H9 (cell line): Measurements from ENCODE around the gene PARP9. TPM values are rescaled to one million over a fixed set of nuclear protein-coding genes. Genes with fewer than 3 reads are reported as not detected.

Source experiments
- DNase-seq: peaks from one replicate; pipeline ENCODE4 v3.0.0-alpha.2; 2017
- H2AFZ ChIP-seq: one replicate; pipeline ENCODE4 v1.6.1; 2013; ENCODE audit warnings: mild to moderate bottlenecking, low read length, control low read depth, moderate library complexity
- H2AK5ac ChIP-seq: 2 replicates; pipeline ENCODE4 v1.6.1; 2013; ENCODE audit warnings: low read length, control low read depth, mixed read lengths; ENCODE audit not compliant: insufficient read length
- H2BK120ac ChIP-seq: one replicate; pipeline ENCODE4 v1.6.1; 2013; ENCODE audit warnings: low read depth, mild to moderate bottlenecking, low read length, control low read depth, inconsistent platforms; ENCODE audit not compliant: poor library complexity, severe bottlenecking
- H2BK12ac ChIP-seq: 2 replicates; pipeline ENCODE4 v1.6.1; 2013; ENCODE audit warnings: low read length, control low read depth, mixed read lengths, low read depth; ENCODE audit not compliant: insufficient read length
- H2BK15ac ChIP-seq: 2 replicates; pipeline ENCODE4 v1.6.1; 2013; ENCODE audit warnings: low read depth, low read length, control low read depth
- H2BK20ac ChIP-seq: one replicate; pipeline ENCODE4 v1.6.1; 2013; ENCODE audit warnings: low read depth, mild to moderate bottlenecking, low read length, control low read depth, inconsistent platforms; ENCODE audit not compliant: poor library complexity, severe bottlenecking
- H2BK5ac ChIP-seq: 2 replicates; pipeline ENCODE4 v1.6.1; 2013; ENCODE audit warnings: low read length, control low read depth, mixed read lengths; ENCODE audit not compliant: insufficient read length
- H3K14ac ChIP-seq: 2 replicates; pipeline ENCODE4 v1.6.1; 2013; ENCODE audit warnings: low read length, control low read depth; ENCODE audit not compliant: insufficient read depth
- H3K18ac ChIP-seq: 2 replicates; pipeline ENCODE4 v1.6.1; 2013; ENCODE audit warnings: low read depth, mild to moderate bottlenecking, mixed read lengths, low read length, control low read depth; ENCODE audit not compliant: insufficient read length
- H3K23ac ChIP-seq: 2 replicates; pipeline ENCODE4 v1.6.1; 2013; ENCODE audit warnings: low read length, control low read depth, mixed read lengths, low read depth; ENCODE audit not compliant: insufficient read length
- H3K23me2 ChIP-seq: 2 replicates; pipeline ENCODE4 v1.6.1; 2013; ENCODE audit warnings: low read depth, mild to moderate bottlenecking, mixed read lengths, low read length, control low read depth; ENCODE audit not compliant: insufficient read length, poor library complexity, severe bottlenecking
- H3K27ac ChIP-seq: 2 replicates; pipeline ENCODE4 v1.5.1; 2013; ENCODE audit warnings: low read length, control low read depth, mixed read lengths, low read depth; ENCODE audit not compliant: insufficient read length
- H3K27me3 ChIP-seq: 2 replicates; pipeline ENCODE4 v1.6.1; 2013; ENCODE audit warnings: low read length, control low read depth, inconsistent platforms; ENCODE audit not compliant: insufficient read depth
- H3K4ac ChIP-seq: 2 replicates; pipeline ENCODE4 v1.6.1; 2013; ENCODE audit warnings: low read depth, mild to moderate bottlenecking, control low read depth, inconsistent platforms, low read length, moderate library complexity
- H3K4me1 ChIP-seq: 2 replicates; pipeline ENCODE4 v1.6.1; 2013; ENCODE audit warnings: low read length, control low read depth, inconsistent platforms; ENCODE audit not compliant: insufficient read depth
- H3K4me2 ChIP-seq: 2 replicates; pipeline ENCODE4 v1.6.1; 2013; ENCODE audit warnings: low read length, control low read depth, mixed read lengths; ENCODE audit not compliant: insufficient read length, insufficient read depth
- H3K56ac ChIP-seq: 2 replicates; pipeline ENCODE4 v1.6.1; 2013; ENCODE audit warnings: low read depth, mild to moderate bottlenecking, mixed read lengths, low read length, control low read depth; ENCODE audit not compliant: insufficient read length
- H3K79me1 ChIP-seq: 2 replicates; pipeline ENCODE4 v1.6.1; 2013; ENCODE audit warnings: low read depth, mild to moderate bottlenecking, moderate library complexity, low read length, control low read depth, inconsistent platforms; ENCODE audit not compliant: insufficient read depth, poor library complexity, severe bottlenecking
- H3K79me2 ChIP-seq: 2 replicates; pipeline ENCODE4 v1.6.1; 2013; ENCODE audit warnings: low read length, control low read depth, inconsistent platforms; ENCODE audit not compliant: insufficient read depth
- H3K9ac ChIP-seq: 2 replicates; pipeline ENCODE4 v1.6.1; 2013; ENCODE audit warnings: low read length, control low read depth, mixed read lengths; ENCODE audit not compliant: insufficient read length; ENCODE audit errors: extremely low read depth
- H3K9me3 ChIP-seq: one replicate; pipeline ENCODE4 v1.6.1; 2013; ENCODE audit warnings: low read depth, low read length, inconsistent platforms; ENCODE audit not compliant: control insufficient read depth
- H3T11ph ChIP-seq: one replicate; pipeline ENCODE4 v1.6.1; 2013; ENCODE audit warnings: mild to moderate bottlenecking, low read length, control low read depth, inconsistent platforms
- H4K20me1 ChIP-seq: one replicate; pipeline ENCODE4 v1.6.1; 2013; ENCODE audit not compliant: control insufficient read depth, insufficient read length, insufficient read depth
- H4K5ac ChIP-seq: 2 replicates; pipeline ENCODE4 v1.6.1; 2013; ENCODE audit warnings: low read depth, mild to moderate bottlenecking, mixed read lengths, low read length, control low read depth; ENCODE audit not compliant: insufficient read length
- H4K8ac ChIP-seq: replicated peaks from 2 replicates; pipeline ENCODE4 v1.6.1; 2013; ENCODE audit warnings: low read length, control low read depth, mixed read lengths, low read depth; ENCODE audit not compliant: insufficient read length
- H4K91ac ChIP-seq: 2 replicates; pipeline ENCODE4 v1.6.1; 2013; ENCODE audit warnings: low read depth, mild to moderate bottlenecking, moderate library complexity, mixed read lengths, low read length, control low read depth; ENCODE audit not compliant: insufficient read length
- H3K27ac Mint-ChIP-seq, 3 experiments: 2 replicates in 2 of 3; 3 replicates in 1 of 3; pipeline ENCODE4 v1.8.0; 2020 to 2021; ENCODE audit warnings: mixed read lengths in 3 of 3, mild to moderate bottlenecking in 1 of 3, moderate library complexity in 1 of 3
- H3K27me3 Mint-ChIP-seq: 2 replicates; pipeline ENCODE4 v1.8.0; 2021; ENCODE audit warnings: low read depth, mild to moderate bottlenecking, moderate library complexity, mixed read lengths
- H3K36me3 Mint-ChIP-seq, 3 experiments: 2 replicates in 2 of 3; 3 replicates in 1 of 3; pipeline ENCODE4 v1.8.0; 2020 to 2021; ENCODE audit warnings: low read depth in 3 of 3, mixed read lengths in 3 of 3; ENCODE audit not compliant: insufficient read depth in 1 of 3
- H3K4me1 Mint-ChIP-seq, 2 experiments: 2 replicates each; pipeline ENCODE4 v1.8.0; 2020; ENCODE audit warnings: mixed read lengths in 2 of 2
- H3K4me3 Mint-ChIP-seq, 2 experiments: 2 replicates in 1 of 2; 3 replicates in 1 of 2; pipeline ENCODE4 v1.8.0; 2020 to 2021; ENCODE audit warnings: mild to moderate bottlenecking in 2 of 2, mixed read lengths in 2 of 2, moderate library complexity in 1 of 2
- H3K9me3 Mint-ChIP-seq, 2 experiments: 2 replicates in 1 of 2; 3 replicates in 1 of 2; pipeline ENCODE4 v1.8.0; 2020; ENCODE audit warnings: mild to moderate bottlenecking in 2 of 2, mixed read lengths in 2 of 2, moderate library complexity in 1 of 2
- CTCF ChIP-seq: fragments of 200-600 bp; sonication (generic); conservative IDR thresholded peaks from 3 replicates; pipeline ENCODE4 v1.8.0; 2021; ENCODE audit warnings: antibody characterized with exemption, mild to moderate bottlenecking
- WGBS: extraction: QIAGEN DNeasy Blood & Tissue Kit; methylation state at CpG from one replicate; pipeline ENCODE4 v1.1.7; 2013; ENCODE audit warnings: missing lambda C conversion rate, low lambda C conversion rate, mixed read lengths; ENCODE audit not compliant: insufficient read length; ENCODE audit errors: extremely low coverage; 5-methylcytosine and 5-hydroxymethylcytosine counted together
- total RNA-seq: library from RNA; stranded (reverse); gene quantifications from 2 replicates; pipeline ENCODE4 v1.2.1, GENCODE V29; 2021

The PARP9 gene
- total RNA-seq, 1 experiment from 2014 or later, result 3.4 TPM

GRCh38 chr3:122488262-122488973, 75.7 kb downstream of the PARP9 start:
- H2BK120ac ChIP-seq, result no peak overlapping the region
- no peak overlapping the region for H3K27ac ChIP-seq
- H3K9me3 ChIP-seq, result no peaks in the 10 kb centered on the region
- no peak overlapping the region for H3K4me2 ChIP-seq
- Mint-ChIP-seq H3K27ac (no peak overlapping the region; a peak in 2 of 7 replicates), H3K9me3 (no peaks in the 10 kb centered on the region), H3K36me3 (peaks cover 2 to 21% (median 20%) of the 10 kb centered on the region in 3 experiments; a peak in 5 of 7 replicates), H3K4me3 (no peak overlapping the region), H3K27me3 (no peaks in the 10 kb centered on the region), H3K4me1 (peaks cover 3 to 6% of the 10 kb centered on the region in 2 experiments; a peak in 2 of 4 replicates)
- H3K23me2 ChIP-seq, result no peaks in the 10 kb centered on the region
- peaks cover 5% of the 10 kb centered on the region; the same call in 1 of the 2 replicates for H3K79me2 ChIP-seq
- no peak overlapping the region for H2BK15ac ChIP-seq
- no CpG with 5 or more reads among the region's 7 CpGs for WGBS
- H2BK12ac ChIP-seq, result no peak overlapping the region
- no peak overlapping the region for H2AFZ ChIP-seq
- H2BK20ac ChIP-seq, result no peak overlapping the region
- no peak overlapping the region for H4K91ac ChIP-seq
- no peak overlapping the region for H4K5ac ChIP-seq
- peaks cover 6% of the 10 kb centered on the region for H3K79me1 ChIP-seq
- no peaks in the 10 kb centered on the region for H3K27me3 ChIP-seq
- H4K20me1 ChIP-seq, result no peaks in the 10 kb centered on the region
- H3K4ac ChIP-seq, result no peak overlapping the region
- no peak overlapping the region for H4K8ac ChIP-seq
- H3K23ac ChIP-seq, result no peak overlapping the region
- no peaks in the 10 kb centered on the region for H3K4me1 ChIP-seq
- H3K14ac ChIP-seq, result no peak overlapping the region
- H3K18ac ChIP-seq, result no peak overlapping the region
- no peak overlapping the region for H3K56ac ChIP-seq
- no peak overlapping the region for H2BK5ac ChIP-seq
- no peak overlapping the region for H3K9ac ChIP-seq
- no peak overlapping the region for H3T11ph ChIP-seq
- DNase-seq, result no peak
- TF ChIP-seq CTCF, result no peak
- no peak overlapping the region for H2AK5ac ChIP-seq
